HG02852 (cell line): ENCODE results near the gene GNE.

Experiments used
- ATAC-seq: cut with Tn5 transposase; IDR thresholded peaks from one replicate; pipeline ENCODE4 v1.9.1; 2021; ENCODE audit warnings: mild to moderate bottlenecking, moderate library complexity; ENCODE audit not compliant: unreplicated experiment

The GNE gene

DNA sequence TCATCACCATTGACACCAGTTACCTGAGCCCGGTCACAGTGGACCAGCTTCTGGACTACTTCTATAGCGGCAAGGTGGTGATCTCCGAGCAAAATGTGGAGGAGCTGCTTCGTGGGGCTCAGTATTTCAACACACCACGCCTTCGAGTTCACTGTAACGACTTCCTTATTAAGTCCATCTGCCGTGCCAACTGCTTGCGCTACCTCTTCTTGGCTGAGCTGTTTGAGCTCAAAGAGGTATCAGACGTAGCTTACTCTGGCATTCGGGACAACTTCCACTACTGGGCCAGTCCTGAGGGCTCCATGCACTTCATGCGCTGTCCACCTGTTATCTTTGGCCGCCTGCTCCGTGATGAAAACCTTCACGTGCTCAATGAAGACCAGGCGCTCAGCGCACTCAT lies 88.5 kb downstream of the GNE start:
- ATAC-seq, result no peak

DNA sequence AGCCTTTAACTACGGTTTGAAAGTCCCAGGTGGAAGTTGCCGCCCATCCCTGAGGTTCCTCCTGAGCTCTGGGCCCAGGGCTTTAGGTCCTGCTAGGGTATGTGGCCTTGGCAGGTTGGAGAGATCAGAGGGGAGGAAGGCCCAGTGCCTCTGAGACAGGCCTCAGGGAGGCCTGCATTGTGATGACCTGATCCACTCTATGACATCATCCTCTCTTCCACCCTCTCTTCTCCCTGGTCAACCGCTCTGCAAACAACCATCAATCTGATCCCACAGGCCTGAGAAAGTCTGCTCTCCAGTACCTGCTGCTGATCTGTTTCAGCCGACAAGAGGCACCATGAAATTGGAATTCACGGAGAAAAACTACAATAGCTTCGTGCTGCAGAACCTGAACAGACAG lies 89.1 kb downstream of the GNE start, which contains the start of gene CCIN:
Gene CCIN, plus strand, starts transcription at position 223 of the 400 bp plus-strand sequence. Its CDS starts 115 bp downstream, at position 338.
- ATAC-seq, result no peak

DNA sequence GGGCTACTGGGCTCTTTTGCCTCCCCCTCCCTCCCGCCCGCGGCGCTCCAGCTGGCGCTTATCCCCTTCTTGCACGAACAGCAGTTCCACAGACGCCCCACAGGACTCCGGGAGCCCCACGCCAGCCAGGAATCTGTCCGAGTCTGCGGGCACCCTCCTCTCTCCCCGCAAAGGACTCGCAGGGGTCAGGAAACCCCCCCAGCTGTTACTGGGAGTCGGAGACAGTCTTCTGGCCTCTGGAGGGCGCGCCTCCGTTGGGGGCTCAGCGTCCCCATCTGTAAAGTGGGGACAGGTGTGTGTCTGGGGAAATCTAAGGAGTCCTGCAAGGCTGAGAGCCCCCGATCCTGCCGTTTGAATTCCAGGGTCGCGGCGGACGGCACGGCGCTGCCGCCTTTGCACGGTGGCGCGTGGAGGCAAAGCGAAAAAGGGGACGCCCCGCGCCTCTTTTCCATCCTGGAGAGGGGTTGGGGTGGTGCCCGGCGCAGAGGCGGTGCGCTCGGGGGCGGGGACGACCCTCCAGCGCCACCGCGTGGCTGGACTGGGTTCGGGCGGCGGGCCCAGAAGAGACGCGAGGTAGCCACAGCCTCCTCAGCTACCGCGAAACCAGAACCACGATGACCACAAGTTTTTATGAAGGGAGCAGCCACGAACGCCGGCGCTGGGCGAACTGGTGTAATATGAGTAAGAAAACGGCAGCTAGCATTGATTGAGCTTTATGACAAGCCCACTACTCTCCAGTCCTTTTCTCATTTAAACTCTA lies 91.9 kb downstream of the GNE start:
- peak; percentile 89 for ATAC-seq

DNA sequence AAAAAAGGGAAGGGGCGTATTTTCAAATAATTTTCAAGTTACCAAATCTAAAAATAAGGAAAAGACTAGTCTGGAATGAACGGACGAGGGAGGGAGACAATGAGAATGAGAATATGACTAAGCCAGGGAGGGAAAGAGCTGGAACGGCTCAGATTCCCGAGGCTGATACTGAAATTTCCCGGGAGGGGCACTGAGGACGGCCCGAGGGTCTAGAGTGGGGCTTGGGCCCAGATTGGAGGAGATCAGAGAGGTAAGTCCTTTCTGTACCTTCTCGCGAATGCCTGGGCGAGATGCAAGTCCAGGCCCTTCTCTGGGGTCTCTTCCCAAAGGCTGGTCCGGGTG lies 92.5 kb downstream of the GNE start:
- no peak for ATAC-seq

DNA sequence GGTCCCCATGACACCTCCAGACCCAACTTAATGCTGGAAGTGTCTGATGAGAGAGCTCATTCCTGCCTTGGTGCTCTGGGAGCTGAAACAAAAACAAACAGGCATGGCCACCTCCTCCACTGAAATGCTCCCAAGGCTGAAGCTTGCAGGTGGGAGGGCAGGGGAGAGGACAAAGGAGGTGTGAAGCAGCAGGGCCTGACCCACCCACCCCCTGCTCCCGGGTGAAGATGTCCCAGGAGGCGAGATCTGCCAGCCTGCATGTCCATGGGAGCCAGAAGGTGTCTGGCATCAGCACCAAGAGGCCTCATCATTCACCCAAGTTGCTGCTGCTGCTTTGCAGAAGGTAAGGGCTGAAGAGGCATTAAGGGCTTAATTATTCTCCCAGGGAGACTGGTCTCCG lies 93.3 kb downstream of the GNE start:
- no peak for ATAC-seq
